GM12875 (cell line): Measurements from ENCODE around the gene SMG5.

Experiments used
- H3K4me3 ChIP-seq: one replicate; pipeline ENCODE4 v1.5.1; 2011; ENCODE audit warnings: low read depth, low read length, control low read depth
- TF ChIP-seq, protein P1 (sequence below): IDR thresholded peaks from 2 replicates; pipeline ENCODE4 v1.5.1; 2011; ENCODE audit warnings: low read depth, mild to moderate bottlenecking, control low read depth, inconsistent platforms, low read length, moderate library complexity, borderline replicate concordance; ENCODE audit not compliant: insufficient read depth

SMG5 gene

DNA sequence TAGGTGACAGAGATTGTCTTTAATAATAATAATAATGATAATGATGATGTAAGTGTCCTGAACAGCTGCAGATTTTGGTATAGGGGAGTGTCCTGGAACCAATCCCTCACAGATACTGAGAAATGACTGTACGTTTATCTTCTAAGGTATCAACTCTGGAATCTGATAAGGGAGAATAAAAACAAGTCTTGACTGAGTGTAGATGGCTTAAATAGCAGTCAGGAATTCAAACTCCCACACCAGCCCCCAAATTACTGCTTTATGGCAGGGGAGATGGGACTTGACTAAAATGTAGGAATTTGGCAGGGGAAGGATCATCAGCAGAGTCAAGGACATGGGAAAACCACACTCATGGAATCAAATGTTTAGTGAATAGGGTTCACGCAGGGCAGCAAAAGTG is 22.6 kb upstream of the SMG5 start:
- TF ChIP-seq, protein P1, sequence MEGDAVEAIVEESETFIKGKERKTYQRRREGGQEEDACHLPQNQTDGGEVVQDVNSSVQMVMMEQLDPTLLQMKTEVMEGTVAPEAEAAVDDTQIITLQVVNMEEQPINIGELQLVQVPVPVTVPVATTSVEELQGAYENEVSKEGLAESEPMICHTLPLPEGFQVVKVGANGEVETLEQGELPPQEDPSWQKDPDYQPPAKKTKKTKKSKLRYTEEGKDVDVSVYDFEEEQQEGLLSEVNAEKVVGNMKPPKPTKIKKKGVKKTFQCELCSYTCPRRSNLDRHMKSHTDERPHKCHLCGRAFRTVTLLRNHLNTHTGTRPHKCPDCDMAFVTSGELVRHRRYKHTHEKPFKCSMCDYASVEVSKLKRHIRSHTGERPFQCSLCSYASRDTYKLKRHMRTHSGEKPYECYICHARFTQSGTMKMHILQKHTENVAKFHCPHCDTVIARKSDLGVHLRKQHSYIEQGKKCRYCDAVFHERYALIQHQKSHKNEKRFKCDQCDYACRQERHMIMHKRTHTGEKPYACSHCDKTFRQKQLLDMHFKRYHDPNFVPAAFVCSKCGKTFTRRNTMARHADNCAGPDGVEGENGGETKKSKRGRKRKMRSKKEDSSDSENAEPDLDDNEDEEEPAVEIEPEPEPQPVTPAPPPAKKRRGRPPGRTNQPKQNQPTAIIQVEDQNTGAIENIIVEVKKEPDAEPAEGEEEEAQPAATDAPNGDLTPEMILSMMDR: no peak
- H3K4me3 ChIP-seq: no peak overlapping the region

DNA sequence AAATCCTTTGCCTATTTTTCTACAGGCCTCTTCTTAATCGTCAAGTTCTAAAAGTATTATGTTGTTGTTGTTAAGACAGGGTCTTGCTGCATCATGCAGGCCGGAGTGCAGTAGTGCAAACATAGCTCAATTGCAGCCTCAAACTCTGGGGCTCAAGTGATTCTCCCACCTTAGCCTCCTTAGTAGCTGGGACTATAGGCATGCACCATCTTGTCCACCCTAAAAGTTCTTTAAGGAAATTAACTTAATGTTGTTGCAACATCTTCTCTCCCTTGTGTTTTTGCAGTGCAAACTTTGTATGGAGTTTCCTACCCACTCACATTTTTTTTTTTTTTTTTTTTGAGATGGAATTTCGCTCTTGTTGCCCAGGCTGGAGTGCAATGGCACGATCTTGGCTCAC is 20.6 kb upstream of the SMG5 start:
- no peak overlapping the region for H3K4me3 ChIP-seq
- TF ChIP-seq, protein P1: no peak

DNA sequence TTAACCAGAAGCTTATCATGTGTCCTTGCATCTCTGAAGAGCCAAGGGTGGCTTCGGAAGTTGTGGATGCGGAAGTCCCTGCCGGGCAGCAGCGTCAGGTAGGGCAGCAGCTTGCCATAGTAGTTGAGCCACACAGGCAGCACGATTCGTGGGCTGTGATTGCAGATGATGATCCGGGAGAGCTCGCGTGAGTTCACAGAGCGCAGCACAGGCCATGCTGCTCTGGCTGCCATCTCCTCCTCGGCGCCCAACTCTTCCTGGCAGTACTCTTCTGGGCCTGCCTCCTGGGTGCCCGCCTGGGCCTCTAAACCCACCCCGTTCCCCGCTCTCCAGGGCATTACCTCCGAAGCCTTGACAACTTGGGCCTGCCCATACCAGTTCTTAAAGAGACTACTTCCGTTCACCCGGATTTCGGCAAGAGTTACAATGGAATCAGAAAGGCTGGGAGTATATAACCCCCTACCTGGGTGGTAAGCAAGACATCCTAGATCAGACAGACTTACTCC is 16.3 kb upstream of the SMG5 start, which contains the start of gene VHLL:
Gene VHLL, minus strand, starts transcription at position 456 of the 506 bp plus-strand sequence. Its CDS starts 118 bp downstream, at position 338.
- TF ChIP-seq, protein P1: no peak
- no peak within 1 kb of the TSS for H3K4me3 ChIP-seq

DNA sequence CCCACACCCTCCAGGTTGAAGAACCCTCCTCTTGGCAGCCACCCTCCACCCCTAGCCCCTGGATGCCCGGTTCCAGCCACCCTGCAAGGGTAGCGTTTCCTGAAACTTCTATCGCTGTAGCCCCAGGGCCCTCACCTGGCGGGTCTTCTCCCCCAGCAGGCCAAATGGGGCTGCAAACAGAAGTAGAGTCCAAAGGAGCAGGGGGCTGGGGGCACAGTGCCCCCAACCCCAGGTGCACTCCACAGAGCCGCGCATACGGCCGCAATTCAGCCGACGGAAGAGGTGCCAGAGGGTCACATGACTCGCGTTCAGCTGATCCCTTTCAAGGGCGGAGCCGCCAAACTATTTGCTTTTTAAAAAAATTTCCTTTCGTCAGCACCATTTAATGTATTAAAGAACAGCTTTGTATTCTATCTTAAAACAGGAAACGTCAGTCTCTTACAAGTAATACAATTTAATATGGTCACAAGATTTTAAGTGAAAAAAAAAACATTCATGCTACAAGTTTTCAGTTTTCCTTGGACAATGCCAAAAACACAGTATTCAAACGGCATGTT is 12.8 kb upstream of the SMG5 start, which contains the start of gene GLMP:
Gene GLMP, minus strand, starts transcription at position 289 of the 557 bp plus-strand sequence. Its CDS starts 34 bp downstream, at position 255.
- peak within 1 kb of the TSS; percentile 78 for H3K4me3 ChIP-seq
- TF ChIP-seq, protein P1: no peak

DNA sequence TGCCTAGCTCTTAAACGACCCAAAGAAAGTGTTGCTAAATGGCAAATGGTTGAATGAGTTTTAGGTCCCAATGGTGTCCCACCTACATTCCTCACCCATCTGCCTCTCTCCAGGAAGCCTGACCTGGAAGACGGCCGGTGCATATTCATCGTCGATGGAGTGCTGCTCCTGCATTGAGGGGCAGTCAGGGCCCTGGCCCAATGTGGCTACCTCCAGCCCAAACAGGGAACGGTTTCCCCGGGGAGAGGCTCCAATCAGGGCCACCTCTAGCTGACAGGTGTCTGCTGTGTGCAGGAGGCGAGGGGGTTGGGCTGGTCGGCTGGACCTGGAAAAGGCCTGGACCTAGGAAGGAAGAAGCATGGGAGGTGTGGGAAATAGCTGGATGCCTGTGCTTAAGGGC is 11.3 kb upstream of the SMG5 start:
- TF ChIP-seq, protein P1: no peak
- no peak overlapping the region for H3K4me3 ChIP-seq

DNA sequence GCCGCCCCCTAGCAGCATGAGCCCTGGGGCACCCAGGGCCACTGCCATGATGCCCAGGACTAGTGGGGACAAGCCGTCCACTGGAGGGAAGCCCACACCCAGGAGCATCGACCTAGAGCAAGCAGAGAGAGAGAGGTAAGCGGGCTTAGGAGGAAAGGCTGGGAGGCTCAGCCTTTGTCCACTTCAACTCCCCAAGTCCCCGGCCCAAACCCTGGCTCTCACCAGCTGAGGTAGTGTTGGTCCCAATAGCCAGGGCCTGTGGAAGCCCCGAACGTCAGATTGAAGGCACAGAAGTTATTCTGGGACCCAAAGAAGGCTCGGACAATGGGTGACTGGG is 10.4 kb upstream of the SMG5 start:
- H3K4me3 ChIP-seq: no peak overlapping the region

More for the DNA sequence above, 10.4 kb upstream of the SMG5 start:
- TF ChIP-seq, protein P1: no peak
